GM13976 (cell line): ENCODE data around the gene MLF2.
"Not testable (repeated sequence)": the region's sequence is repeated elsewhere in the genome, so short reads cannot be mapped to it uniquely, and the experiment has no call there.

Experiments used
- DNase-seq: peaks from one replicate; pipeline ENCODE4 v3.0.0; 2012; ENCODE audit warnings: low spot score
- CTCF ChIP-seq: IDR thresholded peaks from 2 replicates; pipeline ENCODE4 v1.5.1; 2012; ENCODE audit warnings: borderline replicate concordance, mild to moderate bottlenecking; ENCODE audit not compliant: insufficient read depth; ENCODE audit errors: extremely low read depth, missing control alignments, control extremely low read depth
- in situ Hi-C: fragments of 300-500 bp; cut with MboI; formaldehyde crosslinking; loops from one replicate; pipeline ENCODE4 v1.12.0; 2022; ENCODE audit warnings: low sequenced_read_pairs, mixed read lengths, inconsistent platforms; ENCODE audit not compliant: unreplicated experiment

MLF2 gene

GRCh38 chr12:6722863-6723262 is 30.1 kb downstream of the MLF2 start:
- in situ Hi-C loops = no loop called here
- no peak for TF ChIP-seq CTCF
- DNase-seq = no peak

- TF ChIP-seq CTCF = no peak
- in situ Hi-C loops = no loop called here
These were observed 36.0 kb downstream of the MLF2 start for GRCh38 chr12:6716874-6717437.

GRCh38 chr12:6716031-6716873 is 36.7 kb downstream of the MLF2 start:
- DNase-seq, in situ Hi-C loops: not testable (repeated sequence)

More at GRCh38 chr12:6716874-6717437, 36.0 kb downstream of the MLF2 start:
- no peak for DNase-seq

- no peak for TF ChIP-seq CTCF
- no peak for DNase-seq
- in situ Hi-C loops = no loop called here
These were observed 44.0 kb downstream of the MLF2 start for GRCh38 chr12:6708960-6709394.

GRCh38 chr12:6708351-6708750 is 44.6 kb downstream of the MLF2 start:
- DNase-seq, in situ Hi-C loops: not testable (repeated sequence)

- in situ Hi-C loops = no loop called here
- TF ChIP-seq CTCF = no peak
- DNase-seq = no peak
These were observed 49.3 kb downstream of the MLF2 start for GRCh38 chr12:6703631-6704030.

- in situ Hi-C loops = no loop called here
- TF ChIP-seq CTCF = no peak
- DNase-seq = no peak
These were observed 51.7 kb downstream of the MLF2 start for GRCh38 chr12:6701078-6701768.
